OCI-LY7 (cell line): Measurements from ENCODE around the gene TBX20. TPM values are rescaled to one million over a fixed set of nuclear protein-coding genes. Genes with fewer than 3 reads are reported as not detected.

ENCODE experiments used
- BruUV-seq: library from RNA; stranded (reverse); fragments of 400-500 nt; replicated peaks from 2 replicates; lab custom pipeline; 2021; lab: Mats Ljungman, UMichigan
- CTCF ChIA-PET: fragments of 300-600 bp; sonication (Branson Sonifier 250); formaldehyde crosslinking; loops from one replicate; lab custom pipeline; 2022; ENCODE audit warnings: antibody characterized with exemption; ENCODE audit not compliant: unreplicated experiment; lab: Charles Lee
- POLR2A ChIA-PET: fragments of 300-600 bp; sonication (Branson Sonifier 250); formaldehyde crosslinking; loops from one replicate; lab custom pipeline; 2022; ENCODE audit warnings: antibody characterized with exemption; lab: Charles Lee
- DNase-seq: peaks from one replicate; pipeline ENCODE4 v3.0.0-alpha.2; 2015; ENCODE audit warnings: low spot score
- H2AFZ ChIP-seq: fragments of 200-600 bp; sonication (generic), shearing (Covaris generic); 2 replicates; pipeline ENCODE4 v1.6.1; 2014; ENCODE audit warnings: mild to moderate bottlenecking, antibody characterized with exemption, low read length, moderate library complexity
- H3K27ac ChIP-seq: fragments of 200-600 bp; sonication (generic); 2 replicates; pipeline ENCODE4 v1.5.1; 2014; ENCODE audit warnings: mixed run types, low read depth, mild to moderate bottlenecking, moderate library complexity, low read length, inconsistent platforms; ENCODE audit not compliant: poor library complexity, severe bottlenecking
- H3K36me3 ChIP-seq: fragments of 200-600 bp; sonication (generic); 2 replicates; pipeline ENCODE4 v1.6.1; 2014; ENCODE audit warnings: mild to moderate bottlenecking, antibody characterized with exemption, low read length, moderate library complexity, mixed read lengths; ENCODE audit not compliant: insufficient read depth
- H3K4me1 ChIP-seq: fragments of 200-600 bp; sonication (generic); 2 replicates; pipeline ENCODE4 v1.5.1; 2014; ENCODE audit warnings: mild to moderate bottlenecking, low read length; ENCODE audit not compliant: insufficient read depth, poor library complexity, severe bottlenecking
- H3K4me2 ChIP-seq: fragments of 200-600 bp; sonication (generic); 2 replicates; pipeline ENCODE4 v1.6.1; 2014; ENCODE audit warnings: mild to moderate bottlenecking, low read length
- H3K4me3 ChIP-seq: fragments of 200-600 bp; sonication (generic); 2 replicates; pipeline ENCODE4 v1.5.1; 2014; ENCODE audit warnings: mild to moderate bottlenecking, low read depth, low read length; ENCODE audit not compliant: poor library complexity, severe bottlenecking
- H3K79me2 ChIP-seq: fragments of 200-600 bp; sonication (generic); 2 replicates; pipeline ENCODE4 v1.6.1; 2016; ENCODE audit warnings: low read depth, mild to moderate bottlenecking, low read length, moderate library complexity, mixed read lengths; ENCODE audit not compliant: insufficient read depth
- H3K9me2 ChIP-seq: fragments of 200-600 bp; sonication (generic); 2 replicates; pipeline ENCODE4 v1.6.1; 2016; ENCODE audit warnings: mild to moderate bottlenecking, low read length, mixed read lengths; ENCODE audit not compliant: insufficient read depth
- H3K9me3 ChIP-seq: fragments of 200-600 bp; sonication (generic); 2 replicates; pipeline ENCODE4 v1.6.1; 2014; ENCODE audit warnings: mild to moderate bottlenecking, mixed run types, low read length, mixed read lengths
- H4K20me1 ChIP-seq: fragments of 200-600 bp; sonication (generic); 2 replicates; pipeline ENCODE4 v1.6.1; 2014; ENCODE audit warnings: mild to moderate bottlenecking, antibody characterized with exemption, low read length, moderate library complexity, mixed read lengths; ENCODE audit not compliant: insufficient read depth
- CTCF ChIP-seq: fragments of 200-600 bp; sonication (generic); conservative IDR thresholded peaks from 2 replicates; pipeline ENCODE4 v1.5.1; 2014; ENCODE audit warnings: mild to moderate bottlenecking, antibody characterized with exemption, low read length, moderate library complexity, mixed read lengths
- EZH2phosphoT487 ChIP-seq: fragments of 200-600 bp; sonication (generic); IDR thresholded peaks from 2 replicates; pipeline ENCODE4 v1.6.1; 2018; ENCODE audit warnings: low read depth, borderline replicate concordance, mild to moderate bottlenecking, mixed run types, antibody characterized with exemption, low read length, moderate library complexity, mixed read lengths
- intact Hi-C: fragments of 100-400 bp; cut with micrococcal nuclease; formaldehyde crosslinking; loops from one replicate; pipeline ENCODE4 v1.10.0; 2022; ENCODE audit not compliant: unreplicated experiment
- total RNA-seq, 2 experiments: library from RNA; depleted of rRNA in 1 of 2; stranded (reverse); fragments of >200 nt in 1 of 2; shearing (Covaris generic) in 1 of 2; gene quantifications; 2 replicates each; pipeline ENCODE4 v1.2.3, GENCODE V29; 2014 to 2022

Gene TBX20
- total RNA-seq, 2 experiments from 2014 or later, result 2.6 to 6.0 TPM

DNA sequence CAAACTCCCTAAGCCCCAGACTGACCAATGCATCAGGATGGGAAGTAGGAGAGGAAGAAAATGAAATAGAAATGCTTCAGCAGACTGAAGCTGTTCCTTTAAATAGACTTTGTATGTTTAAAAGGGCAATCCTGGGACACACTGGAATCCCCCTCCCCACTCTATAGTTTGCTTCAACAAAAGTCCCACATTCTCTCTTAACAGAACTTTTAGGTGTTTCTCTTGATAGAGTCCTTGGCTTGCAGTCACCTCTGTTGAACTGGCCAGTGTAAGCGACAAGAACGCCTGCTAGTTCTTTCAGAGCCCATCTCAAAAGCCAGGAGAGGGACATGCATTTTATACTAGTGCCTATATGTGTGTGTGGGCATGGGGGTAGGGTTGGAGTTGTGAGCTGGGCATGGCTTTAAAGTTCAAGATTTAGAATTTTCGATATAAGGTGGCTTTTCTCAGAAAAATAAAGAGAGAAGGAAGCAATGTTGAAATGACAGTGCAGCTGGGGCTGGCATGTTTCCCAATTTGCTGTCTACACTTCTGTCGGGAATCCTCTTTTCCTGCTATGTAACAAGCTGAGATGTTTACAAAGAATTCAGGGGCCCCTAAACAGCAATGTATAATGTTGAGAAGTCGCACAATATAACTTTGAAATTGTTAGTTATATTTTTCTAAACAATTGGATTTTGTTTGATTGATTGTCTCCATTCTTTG is 2.1 kb downstream of the TBX20 start:
- Histone ChIP-seq H3K79me2 (peaks cover 9% of the 10 kb centered on the region; the same call in 1 of the 2 replicates), H3K9me3 (no peaks in the 10 kb centered on the region), H3K36me3 (no peaks in the 10 kb centered on the region), H2AFZ (no peak overlapping the region), H3K4me2 (peak overlapping the region; percentile 66), H3K9me2 (no peaks in the 10 kb centered on the region), H3K4me3 (peak overlapping the region; percentile 78), H3K27ac (no peak overlapping the region), H4K20me1 (no peaks in the 10 kb centered on the region), H3K4me1 (peaks cover 3% of the 10 kb centered on the region)
- intact Hi-C loops, result loop anchor here (5.0 kb wide), 1 partner anchor 214 kb away; the partner anchor contains the start of gene DPY19L1
- CTCF ChIA-PET, result no interaction called here
- TF ChIP-seq CTCF (no peak), EZH2phosphoT487 (no peak)
- DNase-seq, result no peak
- POLR2A ChIA-PET, result interaction anchor here (0.7 kb wide), 1 partner anchor 415 kb away, joined by 3 read pairs; no protein-coding TSS in a partner anchor
- BruUV-seq, result no TSS peak

DNA sequence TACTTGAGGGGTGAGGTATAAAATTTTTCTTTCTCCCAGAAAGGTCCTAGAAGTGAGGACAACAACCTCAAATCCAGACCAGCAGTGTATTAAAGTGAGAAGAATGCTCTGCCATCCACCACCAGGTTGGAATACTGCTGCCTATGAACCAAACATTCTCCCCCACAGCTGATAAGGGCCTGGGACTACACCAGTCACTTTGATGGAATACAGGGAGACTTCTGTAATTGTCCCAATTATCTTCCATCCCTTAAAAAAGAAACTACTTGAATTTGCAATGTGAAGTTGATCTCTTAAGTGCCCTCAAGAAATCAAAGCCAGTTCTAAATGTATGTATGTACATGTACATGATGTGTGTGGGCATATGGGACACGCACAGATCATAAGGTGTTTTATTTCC is 3.0 kb downstream of the TBX20 start:
- POLR2A ChIA-PET, result interaction anchor here (0.7 kb wide), 1 partner anchor 416 kb away, joined by 3 read pairs; no protein-coding TSS in a partner anchor
- intact Hi-C loops, result loop anchor here (5.0 kb wide), 1 partner anchor 214 kb away; the partner anchor contains the start of gene DPY19L1
- BruUV-seq, result no TSS peak

More for the DNA sequence above, 3.0 kb downstream of the TBX20 start:
- Histone ChIP-seq H3K9me3 (no peaks in the 10 kb centered on the region), H3K4me3 (no peak overlapping the region), H4K20me1 (no peaks in the 10 kb centered on the region), H3K4me2 (no peak overlapping the region; the same call in 1 of the 2 replicates), H3K9me2 (no peaks in the 10 kb centered on the region), H3K79me2 (peaks cover 9% of the 10 kb centered on the region; the same call in 1 of the 2 replicates), H3K36me3 (no peaks in the 10 kb centered on the region), H2AFZ (no peak overlapping the region), H3K4me1 (peaks cover 3% of the 10 kb centered on the region), H3K27ac (no peak overlapping the region)
- CTCF ChIA-PET, result no interaction called here
- DNase-seq, result no peak
- TF ChIP-seq EZH2phosphoT487, result no peak
- no peak for TF ChIP-seq CTCF
